ENCODE data around the gene FERMT1.

Gene FERMT1

GRCh38 chr20:6101346-6101745 is 21.5 kb downstream of the FERMT1 start:
- TF ChIP-seq CTCF (IDR thresholded peaks at IDR 0.05; ENCODE audit: low read depth, low read length), result no peak
- no peak for DNase-seq (ENCODE audit: extremely low read depth, low read depth)

DNA sequence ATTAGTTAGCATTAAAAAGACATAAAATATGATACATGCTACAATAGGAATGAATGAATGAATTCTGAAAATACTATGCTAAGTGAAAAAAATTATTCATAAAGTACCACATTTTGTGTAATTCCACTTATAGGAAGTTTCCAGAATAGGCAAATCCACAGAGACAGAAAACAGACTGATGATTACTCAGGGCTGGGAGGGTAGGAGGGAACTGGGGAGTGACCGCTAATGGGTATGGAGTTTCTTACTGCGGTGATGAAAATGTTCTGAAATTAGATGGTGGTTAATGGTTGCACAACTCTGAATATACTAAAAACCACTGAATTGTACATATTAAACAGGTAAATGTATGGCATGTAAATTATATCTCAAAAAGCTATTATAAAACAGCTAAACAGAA is 22.6 kb downstream of the FERMT1 start:
- DNase-seq (ENCODE audit: extremely low read depth, low read depth), result no peak
- no peak for TF ChIP-seq CTCF (IDR thresholded peaks at IDR 0.05; ENCODE audit: low read depth, low read length)

DNA sequence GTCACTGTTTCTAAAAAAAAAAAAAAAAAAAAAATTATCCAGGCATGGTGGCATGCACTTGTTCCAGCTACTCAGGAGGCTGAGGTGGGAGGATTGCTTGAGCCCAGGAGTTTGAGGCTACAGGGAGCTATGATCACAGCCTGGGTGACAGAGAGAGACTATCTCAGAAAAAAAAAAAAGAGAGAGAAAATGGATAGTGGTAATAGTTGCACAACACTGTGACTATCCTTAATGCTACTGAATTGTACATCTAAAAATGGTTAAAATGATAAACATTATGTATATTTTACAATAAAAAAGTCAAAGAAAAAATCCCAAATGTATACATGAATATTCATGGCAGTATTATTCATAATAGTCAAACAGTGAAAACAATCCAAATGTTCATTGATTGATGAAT is 23.0 kb downstream of the FERMT1 start:
- no peak for DNase-seq (ENCODE audit: extremely low read depth, low read depth)

DNA sequence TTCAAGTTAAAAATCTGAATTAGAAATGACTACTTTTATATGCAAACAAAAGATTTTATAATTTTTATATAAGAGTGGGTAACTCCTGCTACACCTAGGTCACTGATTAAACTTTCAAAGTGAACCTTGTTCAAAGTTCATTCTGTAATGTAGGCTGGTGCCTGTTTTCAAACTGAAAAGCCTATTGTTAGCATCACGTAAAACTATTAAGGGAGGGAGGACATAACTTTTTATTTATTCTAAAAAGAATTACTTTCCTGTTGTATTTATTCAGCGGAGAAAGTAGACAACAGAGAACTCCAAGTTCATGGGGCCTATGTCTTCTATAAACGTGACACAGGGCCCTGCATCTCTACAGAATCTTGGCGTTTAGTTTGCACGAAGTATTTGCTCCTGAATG is 27.4 kb downstream of the FERMT1 start:
- no peak for DNase-seq (ENCODE audit: extremely low read depth, low read depth)

More for the DNA sequence above, 23.0 kb downstream of the FERMT1 start:
- TF ChIP-seq CTCF (IDR thresholded peaks at IDR 0.05; ENCODE audit: low read depth, low read length), result no peak

DNA sequence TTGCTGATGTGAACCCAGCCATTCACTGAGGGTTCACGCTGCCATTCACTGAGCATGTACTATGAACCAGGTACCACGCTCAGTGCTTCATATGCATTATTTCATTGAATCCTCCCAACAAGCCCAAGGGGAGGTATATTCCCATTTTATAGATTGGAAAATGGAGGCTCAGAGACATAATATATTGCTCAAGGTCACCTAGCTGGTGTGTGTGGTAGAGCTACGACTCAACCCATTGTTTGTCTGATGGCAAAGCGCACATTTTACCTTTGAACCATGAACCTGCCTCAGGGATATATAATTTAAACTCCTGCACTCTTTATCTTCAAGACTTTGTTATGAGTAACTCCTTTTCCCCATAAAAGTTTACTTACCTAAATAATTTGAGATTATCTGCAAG is 28.3 kb downstream of the FERMT1 start:
- no peak for DNase-seq (ENCODE audit: extremely low read depth, low read depth)
- TF ChIP-seq CTCF (IDR thresholded peaks at IDR 0.05; ENCODE audit: low read depth, low read length), result no peak

More for the DNA sequence above, 27.4 kb downstream of the FERMT1 start:
- no peak for TF ChIP-seq CTCF (IDR thresholded peaks at IDR 0.05; ENCODE audit: low read depth, low read length)

- no peak for DNase-seq (ENCODE audit: extremely low read depth, low read depth)
- TF ChIP-seq CTCF (IDR thresholded peaks at IDR 0.05; ENCODE audit: low read depth, low read length), result no peak
Measured at GRCh38 chr20:6094063-6094462, 28.8 kb downstream of the FERMT1 start.

DNA sequence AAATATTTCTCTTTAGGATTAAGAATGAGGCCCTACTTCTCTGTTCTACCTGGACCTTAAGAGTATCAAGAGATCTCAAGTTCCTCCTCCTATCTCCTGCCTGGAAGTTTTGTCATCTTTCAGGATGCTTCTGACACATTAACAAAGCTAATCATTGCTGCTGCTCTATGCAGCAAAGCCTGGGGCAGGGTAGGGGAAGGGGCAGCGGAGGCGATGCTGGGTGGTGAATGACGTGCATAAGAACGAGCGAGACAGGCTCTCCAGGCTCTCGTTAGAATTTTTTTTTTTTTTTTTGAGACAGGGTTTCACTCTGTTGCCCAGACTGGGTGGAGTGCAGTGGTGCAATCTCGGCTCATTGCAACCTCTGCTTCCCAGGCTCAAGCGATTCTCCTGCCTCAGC is 31.2 kb downstream of the FERMT1 start:
- no peak for TF ChIP-seq CTCF (IDR thresholded peaks at IDR 0.05; ENCODE audit: low read depth, low read length)
- no peak for DNase-seq (ENCODE audit: extremely low read depth, low read depth)
